Smooth muscle cell (in vitro differentiated cells): Measurements from ENCODE around the gene CTTNBP2. TPM values are rescaled to one million over a fixed set of nuclear protein-coding genes. Genes with fewer than 3 reads are reported as not detected.
"Not testable (repeated sequence)": the region's sequence is repeated elsewhere in the genome, so short reads cannot be mapped to it uniquely, and the experiment has no call there.

ENCODE experiments used
- DNase-seq: peaks from one replicate; lab custom pipeline; 2025; ENCODE audit not compliant: unreplicated experiment; lab: John Stamatoyannopoulos, UW
- H2AFZ ChIP-seq: fragments of 200-600 bp; sonication (generic); 2 replicates; pipeline ENCODE4 v1.6.0; 2016; ENCODE audit warnings: antibody characterized with exemption, low read depth, mild to moderate bottlenecking
- H3F3A ChIP-seq: fragments of 200-600 bp; sonication (generic); 2 replicates; pipeline ENCODE4 v1.6.0; 2017; ENCODE audit warnings: antibody characterized with exemption, low read depth
- H3K27ac ChIP-seq: fragments of 200-600 bp; sonication (generic); 2 replicates; pipeline ENCODE4 v1.5.1; 2016; ENCODE audit warnings: low read depth, mild to moderate bottlenecking
- H3K27me3 ChIP-seq: fragments of 200-600 bp; sonication (generic); 2 replicates; pipeline ENCODE4 v1.6.1; 2016; ENCODE audit warnings: low read depth, mild to moderate bottlenecking
- H3K36me3 ChIP-seq: fragments of 200-600 bp; sonication (generic); 2 replicates; pipeline ENCODE4 v1.5.1; 2016; ENCODE audit warnings: low read depth
- H3K4me1 ChIP-seq: fragments of 200-600 bp; sonication (generic); 2 replicates; pipeline ENCODE4 v1.5.1; 2016; ENCODE audit warnings: low read depth
- H3K4me2 ChIP-seq: fragments of 200-600 bp; sonication (generic); 2 replicates; pipeline ENCODE4 v1.6.0; 2016; ENCODE audit warnings: mild to moderate bottlenecking
- H3K4me3 ChIP-seq: fragments of 200-600 bp; sonication (generic); 2 replicates; pipeline ENCODE4 v1.5.1; 2016; ENCODE audit warnings: mild to moderate bottlenecking
- H3K79me2 ChIP-seq: fragments of 200-600 bp; sonication (generic); 2 replicates; pipeline ENCODE4 v1.6.0; 2016; ENCODE audit warnings: low read depth, mild to moderate bottlenecking
- H3K9ac ChIP-seq: fragments of 200-600 bp; sonication (generic); 2 replicates; pipeline ENCODE4 v1.6.0; 2016; ENCODE audit warnings: low read depth
- H3K9me3 ChIP-seq: fragments of 200-600 bp; sonication (generic); replicated peaks from 2 replicates; pipeline ENCODE4 v1.5.1; 2016; ENCODE audit warnings: low read depth
- H4K20me1 ChIP-seq: fragments of 200-600 bp; sonication (generic); 2 replicates; pipeline ENCODE4 v1.6.0; 2016; ENCODE audit warnings: low read depth
- CTCF ChIP-seq: fragments of 200-600 bp; sonication (generic); IDR thresholded peaks from 2 replicates; pipeline ENCODE4 v1.5.1; 2017; ENCODE audit warnings: borderline replicate concordance, mild to moderate bottlenecking, antibody characterized with exemption; ENCODE audit not compliant: insufficient read depth, poor library complexity, severe bottlenecking
- WGBS: methylation state at CpG from one replicate; pipeline ENCODE4 v1.1.7; 2016; ENCODE audit warnings: low lambda C conversion rate; 5-methylcytosine and 5-hydroxymethylcytosine counted together
- polyA plus RNA-seq: library from polyadenylated mRNA; unstranded; fragments of >200 nt; fragmentation: Nextera tagmentation; extraction: Ambion mirVana; gene quantifications from 2 replicates; pipeline ENCODE4 v1.2.1, GENCODE V29; 2016
- total RNA-seq: library from RNA; depleted of rRNA; stranded (reverse); fragments of >200 nt; gene quantifications from 2 replicates; pipeline ENCODE4 v1.2.3, GENCODE V29; 2014

CTTNBP2 gene
- total and polyA plus RNA-seq, 2 experiments from 2014 or later = 4.8 to 42.3 TPM

- TF ChIP-seq CTCF = no peak
- Histone ChIP-seq H3K27me3 (no peaks in the 10 kb centered on the region), H4K20me1 (no peaks in the 10 kb centered on the region), H3K4me2 (no peak overlapping the region), H3K9ac (no peak overlapping the region), H3K27ac (peak overlapping the region; percentile 3), H3K4me1 (no peaks in the 10 kb centered on the region), H3K79me2 (no peaks in the 10 kb centered on the region), H3F3A (no peaks in the 10 kb centered on the region), H3K9me3 (no peaks in the 10 kb centered on the region), H3K4me3 (no peak overlapping the region), H2AFZ (no peak overlapping the region), H3K36me3 (no peaks in the 10 kb centered on the region)
- 99% methylated on average over 2 of the region's 2 CpGs for WGBS
- DNase-seq = no peak
These were observed 155.9 kb downstream of the CTTNBP2 start for GRCh38 chr7:117717357-117717756.

GRCh38 chr7:117716707-117717299, 156.4 kb downstream of the CTTNBP2 start:
- WGBS = 72% methylated on average over 5 of the region's 5 CpGs
- no peaks in the 10 kb centered on the region for H3K79me2 ChIP-seq

GRCh38 chr7:117715784-117716445, 157.3 kb downstream of the CTTNBP2 start:
- TF ChIP-seq CTCF = peak; percentile 53
- 70% methylated on average over 3 of the region's 3 CpGs for WGBS
- no peaks in the 10 kb centered on the region for H3K4me1 ChIP-seq
- no peak overlapping the region for H3K4me2 ChIP-seq
- DNase-seq = no peak
- no peak overlapping the region for H3K4me3 ChIP-seq
- no peaks in the 10 kb centered on the region for H3K9me3 ChIP-seq
- no peak overlapping the region for H3K9ac ChIP-seq
- H3K27ac ChIP-seq = no peak overlapping the region
- no peaks in the 10 kb centered on the region for H3K79me2 ChIP-seq
- H4K20me1 ChIP-seq = no peaks in the 10 kb centered on the region
- H3F3A ChIP-seq = no peaks in the 10 kb centered on the region
- H2AFZ ChIP-seq = no peak overlapping the region
- H3K27me3 ChIP-seq = no peaks in the 10 kb centered on the region
- H3K36me3 ChIP-seq = no peaks in the 10 kb centered on the region

More at GRCh38 chr7:117716707-117717299, 156.4 kb downstream of the CTTNBP2 start:
- Histone ChIP-seq H2AFZ (no peak overlapping the region), H3K4me3 (no peak overlapping the region), H3F3A (no peaks in the 10 kb centered on the region), H3K9ac (no peak overlapping the region), H3K4me2 (no peak overlapping the region), H3K9me3 (no peaks in the 10 kb centered on the region), H3K27me3 (no peaks in the 10 kb centered on the region), H3K4me1 (no peaks in the 10 kb centered on the region), H3K36me3 (no peaks in the 10 kb centered on the region), H4K20me1 (no peaks in the 10 kb centered on the region), H3K27ac (no peak overlapping the region)
- no peak for TF ChIP-seq CTCF
- no peak for DNase-seq

GRCh38 chr7:117711556-117711955, 161.7 kb downstream of the CTTNBP2 start:
- no peaks in the 10 kb centered on the region for H3K27me3 ChIP-seq
- H3K4me2 ChIP-seq = no peak overlapping the region
- no peak overlapping the region for H3K4me3 ChIP-seq
- H4K20me1 ChIP-seq = no peaks in the 10 kb centered on the region
- 93% methylated on average over 1 of the region's 1 CpG for WGBS
- H2AFZ ChIP-seq = no peak overlapping the region
- H3K9me3 ChIP-seq = no peaks in the 10 kb centered on the region
- no peak for TF ChIP-seq CTCF
- H3K9ac ChIP-seq = no peak overlapping the region
- no peak overlapping the region for H3K27ac ChIP-seq
- H3F3A ChIP-seq = no peaks in the 10 kb centered on the region
- DNase-seq = no peak
- no peaks in the 10 kb centered on the region for H3K79me2 ChIP-seq
- no peaks in the 10 kb centered on the region for H3K36me3 ChIP-seq
- H3K4me1 ChIP-seq = no peaks in the 10 kb centered on the region

DNA sequence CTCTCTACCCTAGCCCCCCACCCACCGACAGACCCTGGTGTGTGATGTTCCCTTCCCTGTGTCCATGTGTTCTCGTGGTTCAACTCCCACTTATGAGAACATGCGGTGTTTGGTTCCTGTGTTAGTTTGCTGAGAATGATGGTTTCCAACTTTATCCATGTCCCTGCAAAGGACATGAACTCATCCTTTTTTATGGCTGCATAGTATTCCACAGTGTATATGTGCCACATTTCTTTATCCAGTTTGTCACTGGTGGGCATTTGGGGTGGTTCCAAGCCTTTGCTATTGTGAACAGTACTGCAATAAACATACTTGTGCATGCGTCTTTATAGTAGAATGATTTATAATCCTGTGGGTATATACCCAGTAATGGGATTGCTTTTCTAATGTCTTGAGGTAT, 165.1 kb downstream of the CTTNBP2 start:
- H3K27ac ChIP-seq, H3F3A ChIP-seq, H2AFZ ChIP-seq, H3K4me1 ChIP-seq, H3K4me3 ChIP-seq, H3K9ac ChIP-seq, H3K36me3 ChIP-seq, DNase-seq, H3K4me2 ChIP-seq, H4K20me1 ChIP-seq, H3K9me3 ChIP-seq, H3K79me2 ChIP-seq, H3K27me3 ChIP-seq: not testable (repeated sequence)
- 96% methylated on average over 4 of the region's 4 CpGs for WGBS
